Activated T-helper 1 cell treated with anti-CD3 and anti-CD28 coated beads, Interleukin-2, amount 50 U/mL, for 16 hours (primary cell): ENCODE measurements around the gene MEAK7.

Experiments
- DNase-seq, 2 donors: peaks; one replicate each; pipeline ENCODE4 v3.0.0-alpha.2; 2020; ENCODE audit warnings: low read depth in 1 of 2, low spot score in 1 of 2

Gene MEAK7

DNA sequence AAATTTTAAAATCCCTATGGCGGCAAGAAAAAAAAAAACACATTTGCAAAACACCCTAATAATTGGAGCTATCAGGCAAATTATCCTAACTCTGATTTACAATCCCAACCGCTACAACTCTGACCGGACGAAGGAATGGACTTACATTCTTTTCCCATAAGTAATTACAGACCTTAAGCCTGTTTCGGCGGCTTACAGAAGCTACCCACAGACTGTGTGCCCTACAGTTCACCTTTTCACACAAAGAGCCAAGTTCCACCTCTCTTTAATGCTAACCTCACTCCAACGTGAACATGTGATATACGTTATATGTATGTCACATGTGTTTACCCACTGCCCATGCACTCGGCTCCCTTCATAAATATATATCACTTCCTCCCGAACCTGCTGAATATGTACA, 8.7 kb upstream of the MEAK7 start:
- no peak for DNase-seq

DNA sequence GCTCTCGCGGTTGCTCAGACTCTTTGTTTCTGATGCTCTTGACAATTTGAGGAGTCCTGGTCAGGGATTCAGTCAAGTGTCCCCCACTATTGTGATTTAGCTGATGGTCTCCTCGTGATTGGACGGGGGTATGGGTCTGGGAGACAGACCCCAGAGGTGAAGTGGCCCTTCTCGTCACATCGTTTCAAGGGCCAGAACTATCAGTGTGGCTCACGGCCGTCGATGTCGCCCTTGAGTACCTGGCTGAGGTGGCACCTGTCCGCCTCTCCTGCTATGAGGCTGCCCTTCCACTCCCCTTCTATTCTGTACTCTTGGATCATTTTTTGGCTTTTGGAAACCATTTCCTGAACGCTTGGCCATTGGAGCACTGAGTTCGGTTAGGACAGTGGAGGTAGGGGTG, 7.4 kb upstream of the MEAK7 start:
- DNase-seq = no peak

DNA sequence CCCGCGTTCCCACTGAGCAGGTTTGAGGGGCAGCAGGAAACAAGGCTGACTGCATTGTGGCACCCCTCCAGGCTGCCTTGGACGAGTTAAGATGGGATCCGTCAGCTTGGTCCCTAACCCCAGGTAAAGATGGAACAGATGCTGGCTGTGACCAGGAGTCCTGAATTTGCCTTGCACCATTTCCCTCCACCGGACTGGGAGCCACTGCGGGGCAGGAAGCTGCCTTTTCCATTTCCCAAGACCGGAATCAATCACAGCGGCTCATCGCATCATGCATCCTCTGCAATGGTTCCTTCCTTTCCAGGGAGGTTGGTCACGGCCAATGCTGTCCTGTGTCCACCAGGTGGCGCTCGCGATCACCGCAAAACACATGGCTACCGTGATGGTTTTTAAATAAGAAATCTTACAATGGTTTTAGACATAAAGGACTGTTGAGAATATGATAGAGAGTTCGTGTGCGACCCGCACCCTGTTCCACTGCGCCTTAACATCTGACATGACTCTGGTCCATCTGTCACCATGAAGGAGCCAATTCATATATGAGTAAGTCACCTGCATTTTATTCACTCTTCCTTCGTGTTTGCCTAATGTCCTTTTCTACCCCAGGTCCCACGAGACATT, 6.8 kb upstream of the MEAK7 start:
- peak; percentile 72 to 82 for DNase-seq

DNA sequence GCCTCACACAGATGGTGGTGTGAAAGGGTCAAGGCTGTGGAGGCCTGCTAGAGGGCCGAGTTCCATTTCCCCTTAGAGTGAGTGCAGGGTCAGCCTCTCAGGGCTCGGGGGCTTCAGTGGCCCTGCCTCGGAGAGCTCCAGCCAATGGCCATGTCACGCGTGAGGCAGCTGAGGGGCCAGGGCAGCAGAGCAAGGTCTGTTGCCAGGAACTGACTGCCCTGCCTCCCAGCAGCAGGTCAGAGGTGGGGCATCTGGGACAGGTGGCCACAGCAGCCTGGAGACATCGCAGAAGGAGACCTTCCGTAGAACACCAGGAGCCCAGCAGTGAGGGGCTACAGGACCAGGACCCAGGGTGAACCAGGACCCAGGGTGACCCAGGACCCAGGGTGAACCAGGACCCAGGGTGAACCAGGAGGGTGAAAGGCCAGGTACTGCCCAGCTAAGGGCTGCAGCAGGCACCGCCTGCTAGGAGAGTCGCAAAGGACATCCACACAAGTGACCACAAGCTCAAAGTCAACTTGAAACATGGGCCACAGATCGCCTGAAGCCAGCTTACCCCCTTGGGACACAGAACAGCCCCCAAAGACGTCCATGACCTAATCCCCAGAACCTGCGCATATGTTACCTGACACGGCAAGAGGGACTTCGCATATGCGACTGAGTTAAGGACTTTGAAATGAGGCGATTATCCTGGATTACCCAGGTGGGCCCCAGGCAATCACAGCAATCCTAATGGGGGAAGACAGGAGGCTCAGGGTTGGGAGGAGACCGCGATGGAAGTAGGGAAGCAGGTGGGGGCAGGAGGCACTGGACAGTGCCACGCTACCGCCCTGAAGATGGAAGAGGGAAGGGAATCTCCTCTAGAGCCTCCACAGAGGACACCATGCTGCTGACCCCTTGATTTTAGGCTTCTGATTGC, 4.8 kb upstream of the MEAK7 start:
- no peak for DNase-seq

DNA sequence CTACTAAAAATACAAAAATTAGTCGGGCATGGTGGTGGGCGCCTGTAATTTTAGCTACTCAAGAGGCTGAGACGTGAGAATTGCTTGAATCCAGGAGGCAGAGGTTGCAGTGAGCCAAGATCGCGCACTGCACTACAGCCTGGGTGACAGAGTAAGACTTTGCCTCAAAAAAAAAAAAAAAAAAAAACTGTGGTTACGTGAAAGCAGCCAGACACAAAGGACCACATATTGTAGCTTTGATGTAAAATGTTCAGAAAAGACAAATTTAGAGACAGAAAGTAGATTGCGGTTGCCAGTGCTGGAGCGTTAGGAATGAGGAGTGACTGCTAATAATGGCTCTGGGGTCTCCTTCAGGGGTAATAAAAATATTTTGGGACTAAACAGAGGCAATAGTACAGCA, 4.0 kb upstream of the MEAK7 start:
- DNase-seq = no peak

DNA sequence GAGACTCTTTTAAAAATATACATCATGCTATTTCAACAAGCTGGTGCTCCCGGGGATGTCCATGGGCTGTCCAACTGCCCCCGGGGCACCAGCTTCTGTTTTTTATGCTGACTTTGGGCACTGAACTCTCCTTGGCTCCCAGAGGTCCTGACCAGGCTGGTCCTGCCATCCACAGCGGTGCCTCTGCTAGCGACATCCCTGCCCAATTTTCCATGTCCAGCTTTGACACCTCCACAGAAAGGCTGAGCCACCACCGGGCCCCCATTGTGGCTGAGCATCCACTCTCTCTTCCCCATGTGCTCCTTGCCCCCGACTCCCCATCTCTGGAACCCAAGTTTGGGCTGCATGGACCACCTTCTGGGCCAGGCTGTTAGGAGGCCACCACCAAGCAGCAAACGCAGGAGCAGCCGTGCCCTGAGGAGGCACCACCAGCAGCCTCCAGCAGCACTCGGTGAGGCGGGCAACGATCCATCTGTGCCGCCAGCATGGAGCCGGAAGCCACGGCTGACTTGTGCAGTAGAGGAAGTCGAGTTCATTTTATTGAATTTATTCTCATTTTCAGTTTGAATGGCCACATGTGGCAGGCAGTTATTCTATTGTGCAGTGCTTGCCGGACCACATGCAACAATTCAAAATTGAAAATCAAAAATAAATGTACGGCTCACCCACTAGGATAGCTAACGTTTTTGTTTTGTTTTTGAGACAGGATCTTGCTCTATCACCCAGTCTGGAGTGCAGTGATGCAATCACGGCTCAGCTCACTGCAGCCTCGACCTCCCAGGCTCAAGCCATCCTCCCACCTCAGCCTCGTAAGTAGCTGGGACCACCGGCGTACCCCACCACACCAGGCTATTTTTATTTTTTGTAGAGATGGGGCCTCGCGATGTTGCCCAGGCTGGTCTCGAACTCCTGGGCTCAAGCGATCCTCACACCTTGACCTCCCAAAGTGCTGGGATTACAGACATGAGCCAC, 2.8 kb upstream of the MEAK7 start:
- no peak for DNase-seq

DNA sequence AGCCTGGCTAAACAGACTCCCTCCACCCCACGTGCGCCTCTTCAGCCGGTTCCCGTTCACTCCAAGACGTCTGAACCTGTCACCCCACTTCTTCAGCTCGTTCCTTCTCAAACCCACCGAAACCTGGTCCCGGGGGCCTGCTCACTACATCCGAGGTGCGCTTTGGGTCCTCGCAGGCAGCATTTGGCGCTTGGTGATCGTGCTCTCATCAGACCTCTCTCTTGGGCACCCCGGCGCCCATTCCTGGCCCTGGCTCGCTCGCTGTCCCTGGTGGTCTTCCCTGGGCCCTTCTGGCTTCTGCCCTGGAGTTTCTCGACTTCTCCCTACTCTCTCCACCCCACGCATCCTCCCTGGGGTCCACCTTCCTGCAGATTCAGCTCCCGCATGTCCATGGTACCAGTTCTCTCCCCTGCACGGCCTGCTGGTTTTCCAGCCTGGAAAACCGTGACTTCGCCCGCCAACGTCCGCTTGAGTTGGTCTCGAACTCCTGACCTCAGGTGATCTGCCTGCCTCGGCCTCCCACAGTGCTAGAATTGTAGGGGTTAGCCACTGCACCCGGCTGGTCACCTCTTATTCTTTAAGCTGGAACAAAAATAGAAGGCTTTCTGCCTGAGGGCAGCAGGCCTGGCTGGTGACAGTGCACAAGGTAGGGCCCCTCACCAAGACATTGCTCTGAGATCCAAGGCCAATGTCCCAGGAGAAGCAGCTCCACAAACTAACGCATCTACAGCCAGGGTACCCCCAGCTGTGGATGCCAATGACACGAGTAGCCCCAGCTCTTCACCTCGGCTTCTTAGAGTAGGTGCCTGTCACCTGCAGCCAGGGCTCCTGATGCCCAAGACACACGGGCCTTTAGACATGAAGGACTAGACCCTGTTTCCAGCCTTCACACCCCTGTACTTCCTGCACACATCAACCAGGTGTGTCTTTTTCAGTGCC, 1.1 kb upstream of the MEAK7 start:
- no peak for DNase-seq

DNA sequence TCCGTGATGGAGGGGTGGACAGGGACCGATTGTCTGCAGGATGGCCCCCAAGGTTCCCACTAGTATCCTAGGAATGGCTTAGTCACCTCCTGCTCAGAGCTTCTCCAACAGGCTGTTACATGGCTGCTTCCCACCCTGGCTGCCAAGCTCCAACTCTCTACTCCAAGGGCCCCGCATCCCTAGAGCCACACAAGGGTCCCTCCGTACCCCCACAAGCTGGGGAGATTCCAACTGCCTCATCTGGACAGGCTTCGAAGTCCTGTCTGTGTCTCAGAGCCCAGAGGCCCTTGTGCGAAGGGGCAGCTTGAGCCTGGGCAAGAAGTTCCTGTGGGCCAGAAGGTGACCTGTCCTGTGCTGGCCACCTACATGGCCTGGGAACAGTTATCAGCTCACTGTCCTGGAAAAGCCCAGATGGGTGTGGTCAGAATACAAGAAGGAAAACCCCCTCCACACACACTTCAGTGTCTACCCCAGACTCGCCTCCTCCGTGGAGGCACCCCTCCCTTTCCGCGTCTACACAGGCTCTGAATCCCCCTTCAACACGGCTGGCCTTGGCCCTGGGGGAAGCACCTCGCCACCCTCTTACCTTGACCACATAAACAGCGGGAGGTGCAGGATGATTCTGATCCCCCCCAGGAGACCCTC, 586 bp downstream of the MEAK7 start:
- no peak for DNase-seq

DNA sequence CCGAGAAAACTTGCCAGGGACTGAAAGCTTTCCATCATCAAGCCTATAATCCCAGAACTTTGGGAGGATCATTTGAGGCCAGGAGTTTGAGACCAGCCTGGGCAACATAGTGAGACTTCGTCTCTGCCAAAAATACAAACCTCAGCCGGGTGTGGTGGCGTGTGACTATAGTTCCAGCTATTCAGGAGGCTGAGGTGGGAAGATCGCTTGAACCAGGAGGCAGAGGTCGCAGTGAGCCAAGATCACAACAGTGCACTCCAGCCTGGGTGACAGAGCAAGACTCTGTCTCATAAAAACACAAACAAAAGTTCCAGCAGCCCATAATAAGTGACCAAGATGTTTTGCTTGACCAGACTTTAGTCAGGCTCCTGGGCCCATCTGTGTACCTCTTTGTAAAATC, 1.9 kb downstream of the MEAK7 start:
- DNase-seq = no peak

DNA sequence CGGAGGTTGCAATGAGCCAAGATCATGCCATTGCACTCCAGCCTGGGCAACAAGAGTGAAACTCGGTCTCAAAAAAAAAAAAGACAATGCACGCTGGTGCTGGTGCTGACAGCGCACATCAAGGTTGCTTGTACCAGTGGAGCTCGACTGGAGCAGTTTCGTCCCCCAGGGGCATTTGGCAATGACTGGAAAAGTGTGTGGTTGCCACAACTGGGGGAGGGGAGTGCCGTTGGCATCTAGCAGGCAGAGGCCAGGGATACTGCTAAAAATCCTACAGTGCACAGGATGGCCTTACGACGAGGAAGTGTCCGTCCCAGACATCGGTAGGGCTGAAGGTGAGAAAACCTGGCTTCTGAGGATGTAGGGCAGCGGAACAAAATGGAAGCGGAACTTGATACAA, 2.4 kb downstream of the MEAK7 start:
- no peak for DNase-seq

DNA sequence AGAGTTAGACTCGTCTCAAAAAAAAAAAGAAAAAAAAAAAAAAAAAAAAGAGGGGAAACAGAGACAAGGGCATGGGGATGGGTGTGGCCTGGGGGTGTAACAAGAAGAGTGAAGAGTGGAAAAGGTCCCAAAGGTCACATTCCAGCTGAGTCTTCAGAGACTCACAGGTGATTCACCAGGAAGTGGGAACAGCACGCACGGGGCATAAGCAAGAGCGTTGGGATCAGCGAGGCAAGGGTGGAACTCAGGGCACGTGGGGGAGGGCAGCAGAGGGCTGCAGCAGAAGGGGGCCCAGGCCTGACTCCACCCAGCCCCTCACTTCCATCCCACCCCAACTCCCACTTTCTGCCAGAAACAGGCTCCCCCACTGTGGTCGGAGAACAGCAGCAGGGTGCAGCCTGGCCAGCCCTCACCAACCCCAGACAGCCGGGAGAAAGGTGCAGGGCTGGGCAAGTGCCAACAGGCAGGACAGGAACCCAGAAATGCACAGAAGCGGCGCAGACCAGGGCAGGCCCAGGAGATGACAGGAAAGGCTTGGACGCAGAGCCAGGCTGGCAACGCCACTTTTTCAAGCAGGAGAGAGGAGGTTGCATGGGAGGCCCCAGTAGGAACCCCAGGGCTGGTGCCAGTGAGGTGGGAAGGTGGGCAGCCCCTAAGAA, 3.3 kb downstream of the MEAK7 start:
- no peak for DNase-seq

DNA sequence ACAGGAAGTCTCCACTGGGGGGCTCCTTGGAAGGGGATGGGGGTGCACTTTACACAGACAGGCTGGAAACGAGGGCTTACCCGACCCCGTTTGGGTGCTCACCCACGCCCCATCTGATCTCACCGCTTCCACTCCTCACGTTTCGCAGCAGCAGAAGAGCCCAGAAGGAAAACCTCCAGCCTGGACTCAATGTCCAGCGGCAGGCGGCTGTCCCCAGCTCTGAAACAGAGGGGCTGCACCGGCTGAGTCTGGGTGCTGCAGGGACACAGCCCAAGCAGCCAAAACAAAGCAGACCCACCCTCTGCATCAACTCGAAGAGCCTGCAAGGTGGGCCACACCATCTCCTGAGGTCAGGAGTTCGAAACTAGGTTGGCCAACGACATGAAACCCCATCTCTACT, 3.9 kb downstream of the MEAK7 start:
- DNase-seq = no peak

DNA sequence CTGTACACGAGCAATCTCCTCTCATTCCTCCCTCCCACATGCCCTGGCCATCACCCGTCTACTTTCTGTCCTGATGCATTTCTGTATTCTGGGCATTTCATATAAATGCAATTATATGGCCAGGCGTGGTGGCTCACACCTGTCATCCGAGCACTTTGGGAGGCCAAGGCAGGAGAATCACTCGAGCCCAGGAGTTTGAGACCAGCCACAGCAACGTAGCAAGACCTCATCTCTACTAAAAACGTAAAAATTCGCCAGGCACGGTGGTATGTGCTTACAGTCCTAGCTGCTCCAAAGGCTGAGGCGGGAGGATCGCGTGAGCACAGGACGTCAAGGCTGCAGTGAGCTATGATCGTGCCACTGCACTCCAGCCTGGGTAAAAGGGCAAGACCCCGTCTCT, 4.8 kb downstream of the MEAK7 start:
- DNase-seq = no peak

DNA sequence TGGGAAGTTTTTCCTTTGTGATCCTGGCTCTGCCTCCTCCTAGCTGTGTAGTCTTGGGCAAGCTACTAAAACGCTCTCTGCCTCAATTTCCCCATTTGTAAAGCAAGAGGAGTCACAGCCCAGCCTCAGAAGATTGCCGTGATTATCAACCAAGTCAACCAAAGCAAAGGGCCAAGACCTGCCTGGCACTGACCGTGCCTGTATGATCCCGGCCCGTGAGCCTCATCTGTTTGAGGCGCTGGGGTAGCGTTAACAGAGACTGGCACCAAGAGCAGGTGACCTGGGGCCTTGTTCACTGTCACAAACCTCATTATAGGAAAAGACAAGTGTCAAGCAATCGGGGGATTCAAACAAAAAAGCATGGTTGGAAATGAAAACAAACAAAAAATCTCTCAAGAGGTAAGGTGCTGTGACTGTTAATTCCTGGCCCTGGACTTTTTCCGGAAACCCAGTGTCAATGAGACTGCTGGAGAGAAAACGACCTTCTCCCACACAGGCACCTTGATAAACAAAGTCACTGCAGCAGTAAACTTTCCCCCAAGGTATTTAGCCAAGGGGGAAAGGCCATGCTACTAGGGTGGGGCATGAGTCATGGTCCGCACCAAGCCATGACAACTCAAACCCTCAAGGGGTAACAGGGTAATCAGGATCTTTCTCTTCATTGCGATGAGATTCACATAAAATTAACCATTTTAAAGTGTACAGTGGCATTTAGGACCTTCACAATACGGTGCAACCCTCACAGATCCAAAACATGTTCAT, 5.4 kb downstream of the MEAK7 start:
- no peak for DNase-seq

DNA sequence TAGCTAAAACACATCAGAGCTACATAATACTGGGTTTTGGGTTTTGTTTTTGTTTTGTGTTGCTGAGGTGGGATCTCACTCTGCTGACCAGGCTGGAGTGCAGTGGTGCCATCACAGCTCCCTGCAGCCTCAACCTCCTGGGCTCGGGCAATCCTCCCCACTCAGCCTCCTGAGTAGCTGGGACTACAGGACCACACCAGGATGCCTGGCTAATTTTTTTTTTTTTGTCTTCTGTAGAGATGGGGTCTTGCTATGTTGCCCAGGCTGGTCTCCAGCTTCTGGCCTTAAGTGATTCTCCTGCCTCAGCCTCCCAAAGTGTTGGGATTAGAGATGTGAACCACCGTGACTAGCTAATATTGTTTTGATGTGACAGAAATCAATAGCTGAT, 6.2 kb downstream of the MEAK7 start:
- no peak for DNase-seq

DNA sequence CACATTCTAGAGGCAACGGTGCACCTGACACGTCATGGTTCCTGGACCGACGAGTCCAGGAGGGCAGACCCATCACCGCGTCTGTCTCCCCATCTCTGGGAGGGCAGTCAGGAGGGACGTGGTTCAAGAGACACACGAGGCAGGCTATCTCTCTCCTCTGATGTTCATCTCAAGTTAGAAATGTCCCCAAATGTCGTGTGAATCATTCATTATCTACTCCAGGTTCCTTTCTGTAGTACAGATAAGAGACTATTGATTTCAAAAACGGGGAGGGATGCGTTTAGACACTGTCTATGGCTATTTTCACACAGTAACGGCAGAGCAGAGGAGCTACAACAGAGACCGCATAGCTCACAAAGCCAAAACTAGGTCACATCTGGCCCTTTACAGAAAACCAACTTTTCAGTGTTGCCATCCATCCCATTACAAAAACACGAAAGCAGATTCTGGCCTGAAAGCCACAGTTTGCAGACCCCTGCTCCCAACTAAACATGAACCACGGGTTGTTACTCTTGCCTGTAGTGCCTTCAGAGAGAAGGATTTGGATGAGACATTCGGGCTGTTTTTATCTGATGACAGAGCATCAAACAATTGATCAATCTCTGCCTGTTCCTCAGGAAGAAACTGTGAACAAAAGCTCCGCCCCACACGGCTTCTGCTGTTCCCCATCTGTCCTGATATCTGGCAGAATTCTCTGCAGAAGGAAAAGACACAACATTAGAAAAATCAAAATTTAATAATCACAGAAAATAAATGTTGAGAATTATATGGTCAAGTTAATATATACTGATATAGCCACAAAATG, 6.8 kb downstream of the MEAK7 start:
- DNase-seq = no peak

DNA sequence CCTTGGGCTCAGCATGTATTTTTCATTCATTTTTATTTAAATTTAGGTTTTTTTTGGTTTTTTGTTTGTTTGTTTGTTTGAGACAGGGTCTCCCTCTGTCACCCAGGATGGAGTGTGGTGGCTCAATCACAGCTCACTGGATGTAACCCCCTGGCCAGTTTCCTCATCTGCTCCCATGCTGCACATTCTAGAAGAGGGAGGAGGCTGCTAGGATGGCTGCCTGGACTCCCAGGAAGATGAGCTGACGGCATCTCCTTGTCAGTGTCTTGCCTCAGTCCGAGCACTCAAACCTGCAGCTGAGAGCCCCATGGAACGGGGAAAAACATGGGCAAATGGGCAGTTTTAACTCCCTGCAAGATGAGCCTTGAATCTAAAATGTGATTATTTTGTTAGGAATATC, 7.5 kb downstream of the MEAK7 start:
- no peak for DNase-seq

DNA sequence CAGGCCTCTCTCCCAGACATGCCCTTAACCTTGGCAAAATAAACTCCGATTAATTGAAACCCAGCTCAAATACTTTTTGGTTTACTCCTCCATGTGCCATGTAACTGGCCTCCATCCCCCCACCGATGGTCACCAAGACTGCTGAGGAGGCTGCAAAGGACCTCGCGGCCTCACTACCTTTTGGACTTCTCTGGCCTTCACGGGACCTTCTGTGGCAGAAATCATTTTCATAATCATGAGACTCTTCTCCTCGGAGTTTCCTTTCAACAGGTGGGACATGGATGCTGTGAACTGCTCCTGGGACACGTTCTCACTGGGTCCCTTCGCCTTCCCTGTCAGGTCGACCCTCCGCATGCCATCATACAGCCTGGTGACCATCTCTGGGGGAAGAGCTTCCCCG, 9.0 kb downstream of the MEAK7 start:
- DNase-seq = no peak
